Testis (tissue), 3 donors: Measurements from ENCODE around the gene NEK7. TPM values are rescaled to one million over a fixed set of nuclear protein-coding genes. Genes with fewer than 3 reads are reported as not detected.
A peak's percentile ranks its signal among the peaks of the same experiment; 100 is the strongest.

Source experiments
- DNase-seq: peaks from one replicate; pipeline ENCODE4 v3.0.0-alpha.2; 2019
- H3K27ac ChIP-seq, 2 donors: fragments of 200-600 bp; sonication (generic); one replicate each; pipeline ENCODE4 v1.5.1; 2019
- H3K27me3 ChIP-seq: fragments of 200-600 bp; sonication (generic); one replicate; pipeline ENCODE4 v1.5.1; 2019
- H3K36me3 ChIP-seq: fragments of 200-600 bp; sonication (generic); one replicate; pipeline ENCODE4 v1.5.1; 2017; ENCODE audit warnings: low read depth; ENCODE audit errors: missing control alignments
- H3K4me1 ChIP-seq: fragments of 200-600 bp; sonication (generic); one replicate; pipeline ENCODE4 v1.5.1; 2019
- H3K4me3 ChIP-seq, 2 donors: fragments of 200-600 bp; sonication (generic); one replicate each; pipeline ENCODE4 v1.5.1; 2017 to 2019
- H3K9me3 ChIP-seq: fragments of 200-600 bp; sonication (generic); one replicate; pipeline ENCODE4 v1.5.1; 2017
- CTCF ChIP-seq, 3 experiments: fragments of 450-650 bp in 2 of 3; fragments of 200-600 bp in 1 of 3; sonication (generic) in 1 of 3; IDR thresholded peaks; one replicate each; pipeline ENCODE4 v1.5.1; 2016 to 2019; ENCODE audit warnings: antibody characterized with exemption in 3 of 3, mild to moderate bottlenecking in 2 of 3, moderate library complexity in 1 of 3
- POLR2A ChIP-seq: fragments of 450-650 bp; IDR thresholded peaks from one replicate; pipeline ENCODE4 v1.6.1; 2017; ENCODE audit warnings: antibody characterized with exemption, mild to moderate bottlenecking, moderate library complexity
- WGBS, 2 donors: methylation state at CpG; one replicate each; pipeline ENCODE4 v1.1.5; 2018; 5-methylcytosine and 5-hydroxymethylcytosine counted together
- intact Hi-C: fragments of 100-400 bp; cut with DNase I; formaldehyde crosslinking; loops from one replicate; pipeline ENCODE4 v1.15.1; 2023; ENCODE audit warnings: low total_unique reads
- polyA plus RNA-seq: library from polyadenylated mRNA; stranded (reverse); fragments of 350-450 nt; fragmentation: Illumina TruSeq; extraction: RNeasy Lipid Tissue Mini Kit (QIAGEN cat#74804); gene quantifications from one replicate; pipeline ENCODE4 v1.2.3, GENCODE V29; 2014; ENCODE audit warnings: low read depth, low replicate concordance; ENCODE audit not compliant: insufficient read depth
- total RNA-seq, 2 donors: library from RNA; depleted of rRNA; stranded (reverse); fragments of >200 nt; gene quantifications; one replicate each; pipeline ENCODE4 v1.2.3, GENCODE V29; 2016

Gene NEK7
- total and polyA plus RNA-seq, 3 donors from 2014 or later, result 22.1 to 59.3 (median 59.1) TPM

- 72 to 79% methylated on average over 1 of the region's 1 CpG for WGBS, 2 donors
- no peak for TF ChIP-seq POLR2A
- no peak for TF ChIP-seq CTCF (IDR thresholded peaks at IDR 0.05)
- no peaks in the 10 kb centered on the region for H3K27me3 ChIP-seq
- H3K36me3 ChIP-seq, result no peaks in the 10 kb centered on the region
- intact Hi-C loops, result no loop called here
- H3K4me1 ChIP-seq, result peaks cover 13% of the 10 kb centered on the region
- no peak overlapping the region for H3K4me3 ChIP-seq
- no peak for DNase-seq
- H3K9me3 ChIP-seq, result no peaks in the 10 kb centered on the region
- H3K27ac ChIP-seq, result no peak overlapping the region
These were observed 112.8 kb downstream of the NEK7 start for GRCh38 chr1:198269646-198269940.

- 49 to 61% methylated on average over 1 of the region's 1 CpG for WGBS, 2 donors
- intact Hi-C loops, result no loop called here
- no peak overlapping the region for H3K27ac ChIP-seq
These were observed 113.6 kb downstream of the NEK7 start for GRCh38 chr1:198270273-198270828.

GRCh38 chr1:198271467-198271866, 114.7 kb downstream of the NEK7 start:
- no peaks in the 10 kb centered on the region for H3K27me3 ChIP-seq

More at GRCh38 chr1:198270273-198270828, 113.6 kb downstream of the NEK7 start:
- no peak for DNase-seq
- no peaks in the 10 kb centered on the region for H3K36me3 ChIP-seq
- no peaks in the 10 kb centered on the region for H3K27me3 ChIP-seq
- TF ChIP-seq CTCF (IDR thresholded peaks at IDR 0.05) (no peak), POLR2A (no peak)
- no peaks in the 10 kb centered on the region for H3K9me3 ChIP-seq
- peaks cover 7% of the 10 kb centered on the region for H3K4me1 ChIP-seq
- no peak overlapping the region for H3K4me3 ChIP-seq

GRCh38 chr1:198272492-198272891, 115.7 kb downstream of the NEK7 start:
- Histone ChIP-seq H3K27me3 (no peaks in the 10 kb centered on the region), H3K4me3 (no peak overlapping the region), H3K27ac (peak overlapping the region in 1 of 2 donors; percentile 35), H3K36me3 (no peaks in the 10 kb centered on the region), H3K4me1 (peaks cover 7% of the 10 kb centered on the region), H3K9me3 (no peaks in the 10 kb centered on the region)
- 22 to 32% methylated on average over 1 of the region's 1 CpG for WGBS, 2 donors
- intact Hi-C loops, result no loop called here
- TF ChIP-seq POLR2A, result no peak
- TF ChIP-seq CTCF (IDR thresholded peaks at IDR 0.05), result no peak
- DNase-seq, result no peak

More at GRCh38 chr1:198271467-198271866, 114.7 kb downstream of the NEK7 start:
- TF ChIP-seq POLR2A (no peak), CTCF (IDR thresholded peaks at IDR 0.05) (no peak)
- Histone ChIP-seq H3K9me3 (no peaks in the 10 kb centered on the region), H3K27ac (no peak overlapping the region), H3K4me3 (no peak overlapping the region), H3K36me3 (no peaks in the 10 kb centered on the region), H3K4me1 (peaks cover 7% of the 10 kb centered on the region)
- no peak for DNase-seq
- intact Hi-C loops, result no loop called here

- Histone ChIP-seq H3K4me1 (peaks cover 7% of the 10 kb centered on the region), H3K27ac (peak overlapping the region in 1 of 2 donors; percentile 9), H3K36me3 (no peaks in the 10 kb centered on the region), H3K9me3 (no peaks in the 10 kb centered on the region), H3K27me3 (no peaks in the 10 kb centered on the region), H3K4me3 (no peak overlapping the region)
- no peak for DNase-seq
- WGBS, 2 donors, result 53 to 68% methylated on average over 1 of the region's 1 CpG
- intact Hi-C loops, result no loop called here
- TF ChIP-seq POLR2A, result no peak
- no peak for TF ChIP-seq CTCF (IDR thresholded peaks at IDR 0.05)
These were observed 117.0 kb downstream of the NEK7 start for GRCh38 chr1:198273748-198274295.
